Lower leg skin (tissue), 3 donors: Measurements from ENCODE around the gene NECAB2.

Experiments used
- POLR2A ChIP-seq, 2 donors: fragments of 450-650 bp; IDR thresholded peaks; one replicate each; pipeline ENCODE4 v1.6.1; 2016 to 2017; ENCODE audit warnings: antibody characterized with exemption in 2 of 2, mild to moderate bottlenecking in 1 of 2, moderate library complexity in 1 of 2
- TF ChIP-seq, protein P1 (sequence below), 3 donors: fragments of 450-650 bp; IDR thresholded peaks; one replicate each; pipeline ENCODE4 v1.5.1; 2016; ENCODE audit warnings: antibody characterized with exemption in 3 of 3, mild to moderate bottlenecking in 3 of 3, moderate library complexity in 2 of 3

DNA sequence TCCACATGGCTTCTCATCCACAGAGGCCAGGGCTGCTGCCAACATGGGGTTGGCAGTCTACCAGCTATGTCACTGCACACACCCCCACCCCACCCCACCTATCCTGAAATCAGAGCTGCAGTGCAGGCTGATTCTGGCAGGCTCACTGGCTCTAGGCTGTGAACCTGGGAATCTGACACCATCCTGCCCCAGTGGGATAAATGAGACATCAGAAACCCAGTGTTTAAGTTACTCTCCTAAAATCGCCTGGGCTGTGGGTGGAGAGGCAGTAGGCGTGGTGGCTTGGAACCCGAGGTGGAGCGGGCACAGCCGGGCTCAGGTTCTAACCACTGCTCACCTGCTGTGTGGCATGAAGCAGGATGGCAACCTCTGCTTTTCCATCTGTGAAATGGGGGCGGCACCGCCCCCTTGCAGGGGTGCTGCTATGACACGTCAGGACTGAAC lies 69.0 kb downstream of the NECAB2 start:
- TF ChIP-seq, protein P1, sequence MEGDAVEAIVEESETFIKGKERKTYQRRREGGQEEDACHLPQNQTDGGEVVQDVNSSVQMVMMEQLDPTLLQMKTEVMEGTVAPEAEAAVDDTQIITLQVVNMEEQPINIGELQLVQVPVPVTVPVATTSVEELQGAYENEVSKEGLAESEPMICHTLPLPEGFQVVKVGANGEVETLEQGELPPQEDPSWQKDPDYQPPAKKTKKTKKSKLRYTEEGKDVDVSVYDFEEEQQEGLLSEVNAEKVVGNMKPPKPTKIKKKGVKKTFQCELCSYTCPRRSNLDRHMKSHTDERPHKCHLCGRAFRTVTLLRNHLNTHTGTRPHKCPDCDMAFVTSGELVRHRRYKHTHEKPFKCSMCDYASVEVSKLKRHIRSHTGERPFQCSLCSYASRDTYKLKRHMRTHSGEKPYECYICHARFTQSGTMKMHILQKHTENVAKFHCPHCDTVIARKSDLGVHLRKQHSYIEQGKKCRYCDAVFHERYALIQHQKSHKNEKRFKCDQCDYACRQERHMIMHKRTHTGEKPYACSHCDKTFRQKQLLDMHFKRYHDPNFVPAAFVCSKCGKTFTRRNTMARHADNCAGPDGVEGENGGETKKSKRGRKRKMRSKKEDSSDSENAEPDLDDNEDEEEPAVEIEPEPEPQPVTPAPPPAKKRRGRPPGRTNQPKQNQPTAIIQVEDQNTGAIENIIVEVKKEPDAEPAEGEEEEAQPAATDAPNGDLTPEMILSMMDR (IDR thresholded peaks at IDR 0.05), result no peak
- TF ChIP-seq POLR2A (IDR thresholded peaks at IDR 0.05), result no peak
